Gastrocnemius medialis (tissue), 4 donors: ENCODE data around the gene OR14K1. TPM values are rescaled to one million over a fixed set of nuclear protein-coding genes. Genes with fewer than 3 reads are reported as not detected.
"Not testable (repeated sequence)": the region's sequence is repeated elsewhere in the genome, so short reads cannot be mapped to it uniquely, and the experiment has no call there.

Source experiments
- ATAC-seq, 2 donors: fragments of 150-250 bp; one replicate each; pipeline ENCODE4 v1.9.1; 2016
- DNase-seq, 2 donors: peaks; one replicate each; pipeline ENCODE4 v3.0.0-alpha.2; 2019
- H3K27ac ChIP-seq, 4 donors: fragments of 200-600 bp; sonication (generic); 1 replicate in 1 of 4; 2 replicates in 3 of 4; pipeline ENCODE4 v1.5.1; 2016 to 2018; ENCODE audit warnings: mild to moderate bottlenecking in 2 of 4, moderate library complexity in 1 of 4
- H3K27me3 ChIP-seq, 3 donors: fragments of 200-600 bp; sonication (generic) in 2 of 3; 1 replicate in 1 of 3; 2 replicates in 2 of 3; pipeline versions ENCODE4 v1.5.1 to v1.6.0; 2016 to 2019; ENCODE audit warnings: mild to moderate bottlenecking in 1 of 3, moderate library complexity in 1 of 3
- H3K36me3 ChIP-seq, 2 donors: fragments of 200-600 bp; sonication (generic) in 1 of 2; one replicate each; pipeline ENCODE4 v1.5.1; 2017 to 2018
- H3K4me1 ChIP-seq, 2 donors: fragments of 200-600 bp; sonication (generic) in 1 of 2; one replicate each; pipeline ENCODE4 v1.5.1; 2016 to 2017; ENCODE audit warnings: mild to moderate bottlenecking in 2 of 2
- H3K4me3 ChIP-seq, 4 donors: fragments of 200-600 bp; sonication (generic) in 3 of 4; 1 replicate in 1 of 4; 2 replicates in 3 of 4; pipeline ENCODE4 v1.5.1; 2016 to 2019; ENCODE audit warnings: mild to moderate bottlenecking in 2 of 4
- H3K9me3 ChIP-seq, 3 donors: fragments of 200-600 bp; sonication (generic) in 2 of 3; 1 replicate in 1 of 3; 2 replicates in 2 of 3; pipeline ENCODE4 v1.5.1; 2016 to 2019
- POLR2A ChIP-seq, 2 donors: fragments of 450-650 bp; IDR thresholded peaks; one replicate each; pipeline ENCODE4 v1.6.1; 2017; ENCODE audit warnings: antibody characterized with exemption in 2 of 2, mild to moderate bottlenecking in 2 of 2, moderate library complexity in 2 of 2
- in situ Hi-C, 4 donors: fragments of 200-750 bp; cut with MboI; loops; one replicate each; pipeline versions ENCODE4 v1.15.0 to v1.8.0; 2017; ENCODE audit warnings: low sequenced_read_pairs in 4 of 4
- intact Hi-C: fragments of 100-400 bp; cut with DNase I; formaldehyde crosslinking; loops from one replicate; pipeline ENCODE4 v1.15.1; 2023; ENCODE audit warnings: low total_unique reads
- total RNA-seq, 4 donors: library from RNA; depleted of rRNA; stranded (reverse); fragments of >200 nt; gene quantifications; one replicate each; pipeline versions ENCODE4 v1.1.0 to v1.2.3, GENCODE V29; 2016
- TF ChIP-seq, protein P1 (sequence below), 5 experiments: fragments of 450-650 bp in 3 of 5; fragments of 200-600 bp in 2 of 5; sonication (generic) in 2 of 5; IDR thresholded peaks in 4 of 5; conservative IDR thresholded peaks in 1 of 5; 1 replicate in 4 of 5; 2 replicates in 1 of 5; pipeline ENCODE4 v1.5.1; 2016 to 2019; ENCODE audit warnings: antibody characterized with exemption in 5 of 5, mild to moderate bottlenecking in 3 of 5, moderate library complexity in 3 of 5

Gene OR14K1
- total RNA-seq, 4 donors from 2014 or later = not detected

DNA sequence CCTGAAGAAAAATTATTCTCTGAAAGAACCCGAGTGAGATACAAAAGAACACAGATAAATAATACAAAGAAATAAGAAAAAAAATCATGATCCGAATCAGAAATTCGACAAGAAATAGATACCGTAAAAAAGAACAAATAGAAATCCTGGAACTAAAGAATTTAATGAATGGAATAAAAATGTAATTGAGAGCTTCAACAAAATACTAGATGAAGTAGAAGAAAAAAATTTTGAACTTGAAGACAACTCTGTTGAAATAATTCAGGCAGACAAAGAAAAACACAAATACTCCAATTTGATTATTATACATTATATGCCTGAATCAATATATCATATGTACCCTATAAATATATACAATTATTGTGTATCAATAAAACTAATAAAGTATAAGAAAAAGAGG is 17.2 kb upstream of the OR14K1 start:
- no peak for DNase-seq
- intact Hi-C loops = no loop called here

DNA sequence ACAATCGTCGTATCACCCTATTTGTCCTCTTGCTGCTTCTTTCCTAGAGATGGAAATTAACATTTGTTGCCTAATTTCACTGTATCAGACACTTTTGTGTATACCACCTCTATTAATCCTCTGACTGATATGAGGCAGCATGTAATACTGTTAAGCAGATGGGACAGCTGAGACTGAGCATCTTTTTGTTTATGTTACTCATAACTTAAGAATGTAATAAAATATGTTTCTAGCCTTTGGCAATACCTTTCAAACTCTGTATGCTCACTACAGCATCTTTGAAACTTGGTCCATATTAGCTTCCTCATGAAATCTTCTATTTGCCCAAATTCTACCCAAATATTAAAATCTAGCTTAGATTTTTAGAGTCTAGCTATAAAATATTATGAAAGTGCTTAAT is 2.3 kb downstream of the OR14K1 start:
- Histone ChIP-seq H3K4me3 (no peak overlapping the region), H3K4me1 (no peaks in the 10 kb centered on the region), H3K36me3 (no peaks in the 10 kb centered on the region), H3K27me3 (no peaks in the 10 kb centered on the region), H3K27ac (no peak overlapping the region), H3K9me3 (no peaks in the 10 kb centered on the region)
- DNase-seq = no peak
- in situ Hi-C loops = no loop called here
- intact Hi-C loops = no loop called here
- ATAC-seq = no peak
- TF ChIP-seq, protein P1, sequence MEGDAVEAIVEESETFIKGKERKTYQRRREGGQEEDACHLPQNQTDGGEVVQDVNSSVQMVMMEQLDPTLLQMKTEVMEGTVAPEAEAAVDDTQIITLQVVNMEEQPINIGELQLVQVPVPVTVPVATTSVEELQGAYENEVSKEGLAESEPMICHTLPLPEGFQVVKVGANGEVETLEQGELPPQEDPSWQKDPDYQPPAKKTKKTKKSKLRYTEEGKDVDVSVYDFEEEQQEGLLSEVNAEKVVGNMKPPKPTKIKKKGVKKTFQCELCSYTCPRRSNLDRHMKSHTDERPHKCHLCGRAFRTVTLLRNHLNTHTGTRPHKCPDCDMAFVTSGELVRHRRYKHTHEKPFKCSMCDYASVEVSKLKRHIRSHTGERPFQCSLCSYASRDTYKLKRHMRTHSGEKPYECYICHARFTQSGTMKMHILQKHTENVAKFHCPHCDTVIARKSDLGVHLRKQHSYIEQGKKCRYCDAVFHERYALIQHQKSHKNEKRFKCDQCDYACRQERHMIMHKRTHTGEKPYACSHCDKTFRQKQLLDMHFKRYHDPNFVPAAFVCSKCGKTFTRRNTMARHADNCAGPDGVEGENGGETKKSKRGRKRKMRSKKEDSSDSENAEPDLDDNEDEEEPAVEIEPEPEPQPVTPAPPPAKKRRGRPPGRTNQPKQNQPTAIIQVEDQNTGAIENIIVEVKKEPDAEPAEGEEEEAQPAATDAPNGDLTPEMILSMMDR (IDR thresholded peaks at IDR 0.05 in 4 of 5, conservative IDR thresholded peaks at IDR 0.05 in 1 of 5) = no peak
- TF ChIP-seq POLR2A (IDR thresholded peaks at IDR 0.05) = no peak

More for the DNA sequence above, 17.2 kb upstream of the OR14K1 start:
- TF ChIP-seq, protein P1 (IDR thresholded peaks at IDR 0.05 in 4 of 5, conservative IDR thresholded peaks at IDR 0.05 in 1 of 5) = no peak
- no peak for TF ChIP-seq POLR2A (IDR thresholded peaks at IDR 0.05)
- no peak for ATAC-seq
- Histone ChIP-seq H3K27ac (no peak overlapping the region), H3K36me3 (no peaks in the 10 kb centered on the region), H3K4me3 (no peak overlapping the region), H3K27me3 (no peaks in the 10 kb centered on the region), H3K4me1 (no peaks in the 10 kb centered on the region), H3K9me3 (no peaks in the 10 kb centered on the region)
- in situ Hi-C loops = no loop called here

DNA sequence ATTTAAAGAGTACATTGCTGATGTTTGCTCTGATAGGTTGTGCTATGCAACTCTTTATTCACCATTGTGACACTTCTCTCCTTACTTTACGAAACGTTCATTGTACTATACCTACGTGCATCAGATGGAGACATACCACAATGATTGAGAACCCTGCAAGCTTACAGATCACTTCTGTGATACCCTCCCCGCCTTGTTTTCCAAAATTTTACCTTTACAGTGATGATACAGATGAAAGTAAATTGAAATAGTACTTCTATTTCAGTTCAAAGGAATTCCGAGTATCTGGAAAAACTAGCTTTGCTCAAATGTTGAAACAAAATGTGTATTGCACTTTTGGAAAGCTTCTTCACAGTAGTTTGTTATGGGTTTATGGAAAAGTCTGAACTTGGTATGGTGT is 3.3 kb downstream of the OR14K1 start:
- H3K27me3 ChIP-seq = no peaks in the 10 kb centered on the region
- H3K4me3 ChIP-seq = no peak overlapping the region
- intact Hi-C loops (no loop called here), in situ Hi-C loops (no loop called here)
- H3K36me3 ChIP-seq = no peaks in the 10 kb centered on the region
- H3K9me3 ChIP-seq = no peaks in the 10 kb centered on the region
- no peak overlapping the region for H3K27ac ChIP-seq
- DNase-seq = no peak
- no peaks in the 10 kb centered on the region for H3K4me1 ChIP-seq
- ATAC-seq = no peak
- TF ChIP-seq, protein P1 (IDR thresholded peaks at IDR 0.05 in 4 of 5, conservative IDR thresholded peaks at IDR 0.05 in 1 of 5) = no peak
- no peak for TF ChIP-seq POLR2A (IDR thresholded peaks at IDR 0.05)

DNA sequence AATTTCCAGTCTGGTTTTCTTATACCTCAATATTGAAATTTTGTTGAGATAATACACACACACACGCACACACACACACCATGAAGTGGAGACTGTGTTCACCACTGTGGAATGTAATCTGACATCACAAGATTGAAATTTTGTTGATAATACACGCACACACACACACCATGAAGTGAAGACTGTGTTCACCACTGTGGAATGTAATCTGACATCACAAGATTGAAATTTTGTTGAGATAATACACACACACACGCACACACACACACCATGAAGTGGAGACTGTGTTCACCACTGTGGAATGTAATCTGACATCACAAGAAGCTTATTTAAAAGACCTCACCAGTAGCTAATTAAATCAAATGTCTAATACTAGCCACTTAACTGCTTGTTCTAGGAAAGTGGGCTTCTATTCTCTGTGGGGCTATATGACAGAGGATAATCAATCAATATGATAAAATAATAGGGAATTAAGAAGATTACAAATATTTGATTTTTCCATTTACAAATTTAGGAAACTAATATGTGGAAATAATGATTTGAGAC is 3.9 kb downstream of the OR14K1 start:
- H3K27me3 ChIP-seq, ATAC-seq, H3K36me3 ChIP-seq, H3K27ac ChIP-seq, H3K4me3 ChIP-seq, H3K4me1 ChIP-seq, in situ Hi-C loops, intact Hi-C loops, H3K9me3 ChIP-seq, DNase-seq: not testable (repeated sequence)

DNA sequence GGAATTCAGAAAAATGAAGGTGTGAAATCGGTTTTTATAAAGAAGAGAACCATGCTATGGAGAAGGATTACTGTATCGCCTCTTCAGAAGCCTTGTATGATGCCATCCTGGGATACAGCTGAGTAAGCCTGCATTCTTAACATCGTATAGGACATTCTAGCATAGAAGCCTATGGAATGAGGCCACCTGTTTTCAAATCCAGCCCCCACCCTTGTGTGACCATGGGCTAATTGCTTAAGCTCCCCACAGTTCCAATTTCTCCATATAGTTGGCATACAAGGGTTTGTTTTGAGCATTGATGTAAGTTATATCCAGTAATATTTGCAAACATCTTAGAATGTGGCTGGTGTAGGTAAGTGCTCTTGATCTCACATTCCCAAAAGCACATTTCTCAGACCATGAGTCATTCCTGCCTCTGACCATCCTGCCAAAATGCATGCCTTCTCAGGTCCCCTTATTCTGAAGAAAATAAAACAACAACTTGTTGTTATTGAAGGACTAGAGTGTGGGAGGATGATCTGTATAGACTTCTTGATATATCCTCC is 8.0 kb downstream of the OR14K1 start:
- in situ Hi-C loops = no loop called here

More for the DNA sequence above, 8.0 kb downstream of the OR14K1 start:
- DNase-seq = no peak
- Histone ChIP-seq H3K27ac (no peak overlapping the region), H3K27me3 (no peaks in the 10 kb centered on the region), H3K36me3 (no peaks in the 10 kb centered on the region), H3K4me1 (no peaks in the 10 kb centered on the region), H3K4me3 (no peak overlapping the region), H3K9me3 (no peaks in the 10 kb centered on the region)
- TF ChIP-seq, protein P1 (IDR thresholded peaks at IDR 0.05 in 4 of 5, conservative IDR thresholded peaks at IDR 0.05 in 1 of 5) = no peak
- no peak for TF ChIP-seq POLR2A (IDR thresholded peaks at IDR 0.05)
- ATAC-seq = no peak
- intact Hi-C loops = no loop called here
